SK-N-SH (cell line): ENCODE measurements around the gene CHST11.

Experiments used
- CTCF ChIP-seq: fragments of 200-600 bp; sonication (generic); IDR thresholded peaks from 2 replicates; pipeline ENCODE4 v1.6.1; 2017; ENCODE audit warnings: antibody characterized with exemption, mild to moderate bottlenecking, moderate library complexity
- FOXM1 ChIP-seq: IDR thresholded peaks from 2 replicates; pipeline ENCODE4 v1.4.0; 2012; ENCODE audit warnings: low read depth, mild to moderate bottlenecking
- POLR2AphosphoS5 ChIP-seq: IDR thresholded peaks from 2 replicates; pipeline ENCODE4 v1.6.1; 2012; ENCODE audit warnings: low read depth, low read length
- TAF1 ChIP-seq: IDR thresholded peaks from 2 replicates; pipeline ENCODE4 v1.6.1; 2012; ENCODE audit warnings: low read depth, mild to moderate bottlenecking, low read length, moderate library complexity, borderline replicate concordance
- USF1 ChIP-seq: IDR thresholded peaks from 2 replicates; pipeline ENCODE4 v1.4.0; 2012; ENCODE audit warnings: low read depth, borderline replicate concordance
- YY1 ChIP-seq: IDR thresholded peaks from 2 replicates; pipeline ENCODE4 v1.4.0; 2012; ENCODE audit warnings: low read depth, mild to moderate bottlenecking
- TF ChIP-seq, protein P1 (sequence below): IDR thresholded peaks from 2 replicates; pipeline ENCODE4 v1.4.0; 2012; ENCODE audit warnings: low read depth, borderline replicate concordance
- TF ChIP-seq, protein P2 (sequence below): IDR thresholded peaks from 2 replicates; pipeline ENCODE4; 2012
- TF ChIP-seq, protein P3 (sequence below): fragments of 150-350 bp; IDR thresholded peaks from 2 replicates; pipeline ENCODE4 v1.6.1; 2017; ENCODE audit warnings: antibody characterized with exemption, low read length, low read depth, borderline replicate concordance

- TF ChIP-seq, protein P1, sequence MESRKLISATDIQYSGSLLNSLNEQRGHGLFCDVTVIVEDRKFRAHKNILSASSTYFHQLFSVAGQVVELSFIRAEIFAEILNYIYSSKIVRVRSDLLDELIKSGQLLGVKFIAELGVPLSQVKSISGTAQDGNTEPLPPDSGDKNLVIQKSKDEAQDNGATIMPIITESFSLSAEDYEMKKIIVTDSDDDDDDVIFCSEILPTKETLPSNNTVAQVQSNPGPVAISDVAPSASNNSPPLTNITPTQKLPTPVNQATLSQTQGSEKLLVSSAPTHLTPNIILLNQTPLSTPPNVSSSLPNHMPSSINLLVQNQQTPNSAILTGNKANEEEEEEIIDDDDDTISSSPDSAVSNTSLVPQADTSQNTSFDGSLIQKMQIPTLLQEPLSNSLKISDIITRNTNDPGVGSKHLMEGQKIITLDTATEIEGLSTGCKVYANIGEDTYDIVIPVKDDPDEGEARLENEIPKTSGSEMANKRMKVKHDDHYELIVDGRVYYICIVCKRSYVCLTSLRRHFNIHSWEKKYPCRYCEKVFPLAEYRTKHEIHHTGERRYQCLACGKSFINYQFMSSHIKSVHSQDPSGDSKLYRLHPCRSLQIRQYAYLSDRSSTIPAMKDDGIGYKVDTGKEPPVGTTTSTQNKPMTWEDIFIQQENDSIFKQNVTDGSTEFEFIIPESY, result no peak
- TF ChIP-seq YY1 (no peak), POLR2AphosphoS5 (no peak), CTCF (no peak), USF1 (no peak), TAF1 (no peak), FOXM1 (no peak)
- TF ChIP-seq, protein P2, sequence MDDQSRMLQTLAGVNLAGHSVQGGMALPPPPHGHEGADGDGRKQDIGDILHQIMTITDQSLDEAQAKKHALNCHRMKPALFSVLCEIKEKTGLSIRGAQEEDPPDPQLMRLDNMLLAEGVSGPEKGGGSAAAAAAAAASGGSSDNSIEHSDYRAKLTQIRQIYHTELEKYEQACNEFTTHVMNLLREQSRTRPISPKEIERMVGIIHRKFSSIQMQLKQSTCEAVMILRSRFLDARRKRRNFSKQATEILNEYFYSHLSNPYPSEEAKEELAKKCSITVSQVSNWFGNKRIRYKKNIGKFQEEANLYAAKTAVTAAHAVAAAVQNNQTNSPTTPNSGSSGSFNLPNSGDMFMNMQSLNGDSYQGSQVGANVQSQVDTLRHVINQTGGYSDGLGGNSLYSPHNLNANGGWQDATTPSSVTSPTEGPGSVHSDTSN, result no peak
- TF ChIP-seq, protein P3, sequence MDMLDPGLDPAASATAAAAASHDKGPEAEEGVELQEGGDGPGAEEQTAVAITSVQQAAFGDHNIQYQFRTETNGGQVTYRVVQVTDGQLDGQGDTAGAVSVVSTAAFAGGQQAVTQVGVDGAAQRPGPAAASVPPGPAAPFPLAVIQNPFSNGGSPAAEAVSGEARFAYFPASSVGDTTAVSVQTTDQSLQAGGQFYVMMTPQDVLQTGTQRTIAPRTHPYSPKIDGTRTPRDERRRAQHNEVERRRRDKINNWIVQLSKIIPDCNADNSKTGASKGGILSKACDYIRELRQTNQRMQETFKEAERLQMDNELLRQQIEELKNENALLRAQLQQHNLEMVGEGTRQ, result no peak
These were observed 21.6 kb upstream of the CHST11 start for GRCh38 chr12:104435175-104435574.
